GM15510 (cell line): Measurements from ENCODE around the gene UBA5.

Source experiments
- POLR2A ChIP-seq: IDR thresholded peaks from 3 replicates; pipeline ENCODE4 v1.6.1; 2011; ENCODE audit warnings: borderline replicate concordance; ENCODE audit not compliant: insufficient read length; ENCODE audit errors: extremely low read depth

UBA5 gene

DNA sequence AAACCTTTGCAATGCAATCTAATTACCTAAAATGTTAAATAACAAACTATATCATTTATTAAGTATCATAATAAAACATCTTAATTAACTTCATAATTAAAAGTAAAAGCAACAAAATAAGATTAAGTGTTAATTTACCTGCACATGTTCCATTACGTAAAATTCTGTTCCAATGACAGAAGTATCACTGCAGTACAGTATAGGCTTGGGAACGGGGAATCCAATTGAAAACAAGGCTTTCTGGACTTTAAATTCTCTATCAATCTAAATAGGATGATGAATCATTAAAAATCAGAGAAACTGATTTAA lies 17.6 kb upstream of the UBA5 start:
- no peak for TF ChIP-seq POLR2A

DNA sequence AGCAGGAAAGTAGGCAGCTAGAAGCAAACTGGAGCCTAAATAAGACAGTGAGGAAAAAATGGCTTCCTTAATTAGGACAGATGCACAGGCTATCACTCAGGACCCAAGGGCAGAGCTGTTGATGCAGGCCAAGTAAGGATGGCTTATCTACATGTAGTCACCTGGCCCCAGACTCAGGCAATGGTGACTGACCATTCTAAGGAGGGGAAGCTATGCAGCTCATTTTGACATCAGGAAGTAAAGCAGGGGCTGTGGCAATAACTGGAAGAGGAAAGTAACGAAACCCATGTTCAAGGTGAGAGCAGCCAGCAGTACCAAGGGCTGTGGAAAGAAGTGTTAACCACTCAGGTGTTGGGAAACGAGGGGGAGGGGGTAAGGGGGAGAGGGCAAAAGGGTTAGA lies 16.8 kb upstream of the UBA5 start:
- no peak for TF ChIP-seq POLR2A

DNA sequence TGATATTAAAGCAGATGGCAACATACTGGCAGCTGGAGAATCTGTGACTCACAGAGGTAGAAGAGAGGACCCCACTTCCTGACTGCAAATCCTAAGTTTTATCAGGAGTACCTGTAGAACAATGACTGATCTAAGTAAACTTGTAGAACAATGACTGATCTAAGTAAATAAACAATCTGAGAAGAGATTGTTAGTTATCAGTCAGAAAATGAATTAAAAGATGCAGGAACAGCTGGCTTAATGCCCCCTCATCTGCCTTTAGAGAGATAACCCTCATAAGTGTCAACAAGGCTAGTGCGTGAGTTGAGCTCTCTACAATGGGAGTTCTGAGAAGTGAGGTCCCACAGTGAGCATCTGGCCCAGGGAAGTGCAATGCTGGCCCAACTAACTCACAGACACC lies 15.1 kb upstream of the UBA5 start:
- TF ChIP-seq POLR2A, result no peak

DNA sequence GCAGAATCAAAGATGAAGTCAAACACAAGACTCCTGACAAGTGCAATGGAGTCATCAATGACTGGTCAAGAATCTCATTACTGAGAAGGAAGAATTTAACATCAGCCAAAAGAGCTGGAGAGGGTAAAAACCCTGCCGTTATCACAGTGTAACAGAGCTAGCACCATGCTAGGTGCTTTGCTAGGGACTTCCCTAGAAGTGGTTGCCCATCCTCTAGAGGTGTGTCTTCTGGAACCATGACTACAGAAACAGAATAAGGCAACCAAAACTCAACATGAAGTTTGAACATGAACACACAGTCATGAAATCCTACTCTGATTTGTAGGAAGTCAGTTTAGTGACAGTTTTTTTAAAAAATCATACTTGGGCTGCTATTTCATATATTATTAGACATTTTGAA lies 10.0 kb upstream of the UBA5 start:
- TF ChIP-seq POLR2A, result no peak

DNA sequence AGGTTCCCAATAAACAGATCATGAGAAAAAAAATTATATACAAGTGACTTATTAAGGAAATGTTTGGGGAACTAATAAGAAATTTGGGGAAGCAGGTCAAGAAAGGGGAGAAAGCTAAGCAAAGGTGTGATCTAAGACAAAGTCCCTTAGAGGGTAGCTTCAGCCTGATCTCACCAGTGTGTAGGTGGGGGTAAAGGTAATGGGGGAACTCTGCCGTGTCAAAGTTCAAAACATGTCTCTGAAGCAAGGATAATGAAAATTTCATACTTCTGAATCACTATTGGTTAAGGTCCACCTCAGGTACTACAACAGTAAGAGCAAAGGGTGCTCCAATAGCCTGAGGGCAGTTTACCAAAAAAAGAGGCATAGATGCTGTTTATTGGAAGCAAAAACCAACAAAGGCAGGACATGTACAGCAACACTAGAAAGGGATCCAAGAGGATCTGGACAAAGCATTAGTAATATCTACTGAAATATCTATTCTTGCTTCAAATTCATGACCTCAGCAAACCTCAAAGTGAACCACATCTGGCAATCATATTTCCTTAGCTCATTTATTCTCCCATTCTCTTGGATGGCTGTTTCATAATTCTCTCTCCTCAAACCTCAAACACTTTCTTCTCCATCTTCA lies 7.4 kb upstream of the UBA5 start:
- no peak for TF ChIP-seq POLR2A

DNA sequence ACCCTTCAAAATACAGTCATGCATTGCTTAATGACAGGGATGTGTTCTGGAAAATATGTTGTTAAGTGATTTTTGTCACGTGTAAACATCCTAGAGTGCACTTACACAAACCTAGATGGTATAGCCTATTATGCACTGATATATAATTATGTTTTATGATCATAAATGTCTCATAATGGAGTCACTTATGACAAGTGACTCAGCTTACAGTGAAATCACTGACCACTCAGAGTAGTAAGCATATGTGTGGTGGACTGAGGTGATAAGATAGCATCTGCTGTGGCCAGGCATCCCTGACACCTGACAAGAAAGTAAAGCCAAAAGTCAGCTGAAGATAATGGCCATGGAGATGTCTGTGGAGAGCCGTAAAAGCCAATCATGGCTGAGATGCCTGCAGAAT lies 5.9 kb upstream of the UBA5 start:
- TF ChIP-seq POLR2A, result no peak

DNA sequence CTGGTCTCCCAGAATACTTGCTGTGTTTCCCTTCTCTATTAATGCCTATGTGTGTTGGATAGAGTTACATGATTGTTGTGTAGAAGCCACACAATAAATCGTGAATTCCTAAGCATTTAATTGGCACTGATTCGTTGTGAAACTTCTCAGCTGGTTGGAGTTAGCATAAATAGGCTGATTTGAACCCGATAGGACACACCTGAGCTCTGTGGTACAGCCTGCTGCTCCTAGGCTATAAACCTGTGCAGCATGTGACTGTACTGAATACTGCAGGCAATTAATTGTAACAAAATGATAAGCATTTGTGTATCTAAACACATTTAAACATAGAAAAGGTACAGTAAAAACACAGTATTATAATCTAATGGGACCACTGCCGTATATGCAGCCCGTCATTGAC lies 5.4 kb upstream of the UBA5 start:
- no peak for TF ChIP-seq POLR2A

DNA sequence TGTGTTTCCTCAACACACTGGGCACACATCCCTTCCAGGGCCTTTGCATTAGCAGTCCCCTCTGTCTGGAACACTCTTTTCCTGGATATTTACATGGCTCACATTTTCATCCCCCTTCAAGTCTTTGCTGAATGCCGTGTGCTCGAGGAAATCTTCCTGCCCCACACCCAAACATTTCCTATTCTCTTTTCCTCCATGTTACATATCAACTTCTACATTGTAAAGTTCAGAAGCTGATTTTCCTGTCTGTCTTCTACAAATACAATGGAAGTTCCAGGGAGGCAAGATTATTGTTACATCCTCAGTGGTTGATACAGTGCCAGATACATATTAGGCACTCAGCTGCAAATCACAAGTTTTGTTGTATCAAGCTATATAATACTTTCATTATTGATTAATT lies 4.7 kb upstream of the UBA5 start:
- TF ChIP-seq POLR2A, result no peak

DNA sequence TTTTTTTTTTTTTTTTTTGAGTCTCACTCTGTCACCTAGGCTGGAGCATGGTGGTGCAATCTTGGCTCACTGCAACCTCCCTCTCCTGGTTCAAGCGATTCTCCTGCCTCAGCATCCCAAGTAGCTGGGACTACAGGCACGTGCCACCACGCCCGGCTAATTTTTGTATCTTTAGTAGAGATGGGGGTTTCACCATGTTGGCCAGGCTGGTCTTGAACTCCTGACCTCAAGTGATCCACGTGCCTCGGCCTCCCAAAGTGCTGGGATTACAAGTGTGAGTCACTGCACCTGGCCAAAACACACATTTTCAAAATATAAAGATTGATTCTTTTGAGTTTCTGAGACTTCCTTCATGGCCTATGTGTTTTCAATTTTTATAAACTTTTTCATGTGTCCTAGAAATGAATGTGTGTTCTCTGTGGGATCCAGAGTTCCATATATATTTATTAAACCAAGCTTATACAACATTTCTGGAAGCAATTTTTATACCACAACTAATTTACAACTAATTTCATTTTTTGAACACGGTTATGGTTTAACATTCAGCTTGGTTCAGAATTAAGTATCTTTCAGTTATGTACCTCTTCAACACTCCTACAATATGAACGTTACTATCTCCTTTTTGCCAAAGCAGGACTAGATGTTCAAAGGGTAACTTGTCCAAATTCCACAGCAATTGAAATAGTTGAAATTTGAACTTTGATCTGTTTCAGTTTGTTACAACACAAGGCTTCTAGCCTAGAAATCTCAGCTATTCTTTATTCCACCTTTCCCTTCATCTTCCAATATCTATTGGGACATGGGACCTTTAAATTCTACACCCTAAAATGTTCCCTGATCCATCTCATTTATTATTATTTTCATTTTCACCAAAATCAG lies 2.0 kb upstream of the UBA5 start:
- TF ChIP-seq POLR2A, result no peak

DNA sequence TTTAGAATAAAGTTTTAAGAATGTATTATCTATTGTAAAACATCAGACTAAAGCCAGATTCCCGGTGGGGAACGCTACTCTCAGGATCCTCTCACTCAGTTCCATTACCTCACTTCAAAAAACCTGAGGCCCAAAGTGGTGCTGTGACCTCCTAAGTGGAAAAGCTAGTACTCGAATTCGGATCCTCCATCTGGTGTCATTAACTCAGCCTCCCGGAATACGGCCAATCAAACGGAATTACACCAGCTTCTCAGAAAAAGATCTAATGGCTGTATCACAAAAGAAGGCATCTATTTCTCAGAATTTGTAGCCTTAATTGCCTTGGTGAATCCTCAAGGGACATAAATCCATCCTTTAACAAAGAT lies 1.1 kb upstream of the UBA5 start:
- no peak for TF ChIP-seq POLR2A

DNA sequence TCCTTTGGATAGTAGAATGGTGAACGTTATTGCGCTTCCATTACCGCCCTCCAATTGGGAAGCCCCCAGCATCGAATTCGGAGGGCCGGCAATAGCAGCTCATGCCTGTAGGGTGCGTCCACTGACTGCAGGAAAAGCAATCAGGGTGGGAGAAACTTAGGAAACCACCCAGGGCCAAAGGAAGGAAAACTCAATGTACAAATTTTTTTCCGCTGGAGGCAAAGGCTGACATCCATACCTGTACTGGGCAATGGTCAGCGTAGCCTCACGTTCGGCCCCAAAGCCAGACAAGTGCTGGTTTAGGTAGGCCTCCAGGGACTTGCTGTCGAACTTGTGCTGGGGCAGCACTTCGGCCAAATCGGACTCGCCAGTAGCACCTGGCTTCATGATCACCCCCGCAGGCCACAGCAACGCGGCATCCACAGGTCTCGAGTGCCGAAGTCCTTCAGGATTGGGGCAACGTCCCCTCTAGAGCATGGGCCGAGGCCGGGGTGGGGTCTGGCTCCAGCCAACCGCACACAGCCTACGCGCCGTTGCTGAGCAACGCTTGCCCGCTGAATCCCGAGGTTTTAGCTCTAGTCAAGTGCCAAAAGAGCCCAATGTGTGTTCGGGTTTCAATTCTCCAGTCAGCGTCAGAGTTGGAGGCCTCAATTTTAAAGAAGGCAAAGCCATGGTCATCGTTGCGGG lies 621 bp upstream of the UBA5 start, which contains the start of gene ACAD11:
Gene ACAD11 (minus strand): TSS at position 445 of the 687 bp plus-strand sequence. CDS start 58 bp downstream, at position 387.
- no peak for TF ChIP-seq POLR2A

DNA sequence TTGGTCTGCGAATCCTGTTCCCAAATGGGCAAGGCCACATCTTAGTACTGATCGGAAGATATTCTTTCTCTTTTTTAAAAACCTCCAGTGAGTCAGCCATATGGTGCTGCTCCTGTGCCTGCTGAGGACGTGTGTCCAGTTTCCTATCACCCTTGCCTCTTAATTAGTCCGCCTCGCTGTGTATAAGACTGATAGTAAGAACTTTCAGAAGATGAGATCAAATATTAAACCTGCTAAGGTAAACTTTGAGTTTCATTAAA lies 612 bp downstream of the UBA5 start:
- no peak for TF ChIP-seq POLR2A

DNA sequence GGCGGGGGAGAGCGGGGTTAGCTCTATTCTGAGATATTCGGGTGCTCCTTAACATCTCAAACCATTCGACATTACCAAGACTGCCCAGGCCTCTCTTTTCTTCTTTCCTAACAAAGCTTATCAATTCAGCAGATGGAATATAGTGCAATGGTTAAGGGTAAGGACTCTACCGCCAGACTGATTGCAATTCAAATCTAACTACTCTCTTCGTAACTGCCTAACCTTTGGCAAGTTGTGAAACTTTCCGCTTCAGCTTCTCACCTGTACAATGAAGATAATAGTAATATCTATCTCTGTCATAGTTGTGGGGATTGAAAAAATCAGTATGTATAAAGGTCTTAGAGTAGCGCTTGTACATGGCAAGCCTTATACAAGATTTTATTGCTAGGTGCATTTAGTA lies 972 bp downstream of the UBA5 start:
- no peak for TF ChIP-seq POLR2A

DNA sequence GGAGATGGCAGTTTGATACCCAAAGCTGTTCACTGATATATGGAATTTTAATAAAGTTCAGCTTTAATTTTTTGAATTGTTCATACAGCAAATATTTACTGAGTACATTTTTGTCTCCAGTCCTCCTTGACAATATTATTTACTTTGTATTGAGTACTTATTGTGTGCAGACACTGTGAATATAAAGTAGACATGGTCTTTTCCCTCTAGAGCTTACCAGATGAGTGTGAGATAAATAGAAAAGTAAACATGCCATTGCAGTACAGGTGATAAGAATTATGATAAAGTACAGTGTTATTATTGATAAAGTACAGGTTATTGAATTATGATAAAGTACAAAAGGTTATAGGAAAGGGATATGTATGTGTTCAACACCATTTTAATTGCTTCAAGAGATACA lies 2.1 kb downstream of the UBA5 start:
- no peak for TF ChIP-seq POLR2A

DNA sequence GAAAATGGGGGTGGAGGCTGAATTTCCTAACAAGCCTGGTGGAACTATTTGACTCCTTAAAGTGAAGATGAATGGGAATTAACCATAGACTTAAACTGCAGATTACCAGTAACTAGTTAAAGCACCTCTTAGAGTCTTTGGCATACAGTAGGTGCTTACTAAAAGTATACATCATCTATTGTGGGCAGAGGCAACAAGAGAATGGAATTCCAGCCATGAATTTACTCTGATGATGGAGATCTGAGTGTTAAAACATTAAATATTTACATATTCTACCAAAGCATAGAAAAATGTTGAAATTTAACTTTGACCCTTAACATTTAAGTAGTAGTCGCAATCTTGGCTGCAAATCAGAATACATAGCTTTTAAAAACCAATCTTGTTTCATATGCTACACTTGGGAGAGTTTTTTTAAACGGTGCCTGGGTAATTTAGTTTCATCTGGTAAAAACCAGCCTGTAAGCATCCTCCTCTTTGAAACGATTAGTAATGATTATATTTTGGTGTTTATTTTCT lies 5.2 kb downstream of the UBA5 start:
- TF ChIP-seq POLR2A, result no peak
